GM12891 (cell line): ENCODE measurements around the gene NXT2.

Experiments used
- POLR2AphosphoS5 ChIP-seq: IDR thresholded peaks from 2 replicates; pipeline ENCODE4 v1.6.1; 2011; ENCODE audit warnings: low read depth, low read length, control low read depth
- TAF1 ChIP-seq: IDR thresholded peaks from 2 replicates; pipeline ENCODE4 v1.6.1; 2011; ENCODE audit warnings: low read depth, low read length, control low read depth

- TF ChIP-seq POLR2AphosphoS5 = no peak
- TF ChIP-seq TAF1 = no peak
These were observed 35.5 kb upstream of the NXT2 start for GRCh38 chrX:109501176-109501575.
